K562 (cell line): ENCODE measurements around the gene PALS1. TPM values are rescaled to one million over a fixed set of nuclear protein-coding genes. Genes with fewer than 3 reads are reported as not detected.
A peak's percentile ranks its signal among the peaks of the same experiment; 100 is the strongest.

Experiments
- ATAC-seq: fragments of 200-7000 bp; cut with Tn5 transposase; 3 replicates; pipeline ENCODE4 v1.9.1; 2020; ENCODE audit warnings: moderate library complexity
- BruUV-seq: library from RNA; stranded (reverse); fragments of 400-500 nt; replicated peaks from 2 replicates; lab custom pipeline; 2021; lab: Mats Ljungman, UMichigan
- CTCF ChIA-PET: fragments of 300-600 bp; formaldehyde crosslinking; extraction: SDS; loops from one replicate; lab custom pipeline; 2021; ENCODE audit warnings: low intra/inter-chr PET ratio; lab: Yijun Ruan, JAX
- POLR2A ChIA-PET: fragments of 300-600, 350-650 bp; sonication (Branson Sonifier 250); formaldehyde crosslinking; extraction: SDS; loops from one replicate; lab custom pipeline; 2021; ENCODE audit warnings: antibody characterized with exemption, inconsistent platforms; lab: Yijun Ruan, JAX
- DNase-seq, 4 experiments: peaks; one replicate each; pipeline versions ENCODE4 v3.0.0 to v3.0.0-alpha.2; 2011 to 2018; ENCODE audit warnings: low spot score in 3 of 4, mixed read lengths in 3 of 4; ENCODE audit errors: extremely low read depth in 1 of 4
- FAIRE-seq: peaks from 2 replicates; lab custom pipeline; 2011; peaks lifted over from hg19 to GRCh38; lab: Jason Lieb, UNC
- H2AFZ ChIP-seq: 2 replicates; pipeline ENCODE4 v1.6.0; 2011; ENCODE audit warnings: low read depth, low read length, control low read depth, inconsistent platforms
- H3K27ac ChIP-seq: fragments of 200-600 bp; 3 replicates; pipeline ENCODE4 v1.8.0; 2011; ENCODE audit warnings: low read depth, mild to moderate bottlenecking, control low read depth, inconsistent platforms, low read length, moderate library complexity, mixed read lengths; ENCODE audit errors: extremely low read depth
- H3K27me3 ChIP-seq, 2 experiments: fragments of 300-600 bp in 1 of 2; 2 replicates in 1 of 2; 3 replicates in 1 of 2; pipeline versions ENCODE4 v1.6.0 to v1.8.0; 2011; ENCODE audit warnings: inconsistent platforms in 2 of 2, low read length in 2 of 2, mild to moderate bottlenecking in 1 of 2, mixed read lengths in 1 of 2, moderate library complexity in 1 of 2; ENCODE audit not compliant: control insufficient read depth in 2 of 2, insufficient read depth in 2 of 2
- H3K36me3 ChIP-seq: fragments of 300-600 bp; 3 replicates; pipeline ENCODE4 v1.8.0; 2011; ENCODE audit warnings: mild to moderate bottlenecking, low read length, inconsistent platforms; ENCODE audit not compliant: control insufficient read depth, insufficient read depth
- H3K4me1 ChIP-seq, 2 experiments: fragments of 200-600 bp in 1 of 2; replicated peaks in 1 of 2; 2 replicates in 1 of 2; 3 replicates in 1 of 2; pipeline versions ENCODE4 v1.5.1 to v1.8.0; 2011; ENCODE audit warnings: inconsistent platforms in 2 of 2, low read length in 2 of 2, mild to moderate bottlenecking in 1 of 2, mixed read lengths in 1 of 2, moderate library complexity in 1 of 2; ENCODE audit not compliant: control insufficient read depth in 2 of 2, insufficient read depth in 2 of 2
- H3K4me2 ChIP-seq: 2 replicates; pipeline ENCODE4 v1.6.1; 2011; ENCODE audit warnings: low read length, control low read depth, inconsistent platforms, mixed read lengths; ENCODE audit not compliant: insufficient read depth
- H3K4me3 ChIP-seq: fragments of 200-600 bp; sonication (generic), shearing (Covaris generic); 2 replicates; pipeline ENCODE4 v1.5.1; 2016; ENCODE audit warnings: control low read depth, inconsistent platforms
- H3K79me2 ChIP-seq: fragments of 200-600 bp; 3 replicates; pipeline ENCODE4 v1.8.0; 2011; ENCODE audit warnings: low read length, inconsistent platforms; ENCODE audit not compliant: control insufficient read depth, insufficient read depth
- H3K9ac ChIP-seq, 2 experiments: 2 replicates each; pipeline versions ENCODE4 v1.6.0 to v1.6.1; 2011; ENCODE audit warnings: low read depth in 2 of 2, low read length in 2 of 2, control low read depth in 1 of 2, inconsistent platforms in 1 of 2, mild to moderate bottlenecking in 1 of 2, mixed read lengths in 1 of 2; ENCODE audit not compliant: insufficient read depth in 1 of 2
- H3K9me1 ChIP-seq: one replicate; pipeline ENCODE4 v1.6.0; 2011; ENCODE audit warnings: inconsistent platforms, mild to moderate bottlenecking, low read length, moderate library complexity; ENCODE audit not compliant: control insufficient read depth, insufficient read depth
- H3K9me3 ChIP-seq: replicated peaks from 2 replicates; pipeline ENCODE4 v1.5.1; 2011; ENCODE audit warnings: low read depth, low read length, inconsistent platforms; ENCODE audit not compliant: control insufficient read depth, insufficient read depth
- H4K20me1 ChIP-seq: replicated peaks from 2 replicates; pipeline ENCODE4 v1.6.1; 2011; ENCODE audit warnings: low read length, inconsistent platforms, mixed read lengths; ENCODE audit not compliant: control insufficient read depth, insufficient read depth
- COPS2 ChIP-seq: fragments of 450-650 bp; conservative IDR thresholded peaks from 2 replicates; pipeline ENCODE4 v1.6.1; 2016; ENCODE audit warnings: mild to moderate bottlenecking, moderate library complexity
- GABPA ChIP-seq: fragments of 200-800 bp; sonication (Bioruptor generic); conservative IDR thresholded peaks from 2 replicates; pipeline ENCODE4 v1.6.1; 2016; ENCODE audit warnings: low read depth, missing genetic modification characterization, missing compliant biosample characterization
- GABPB1 ChIP-seq: sonication (generic); formaldehyde crosslinking; IDR thresholded peaks from 2 replicates; pipeline ENCODE4 v1.8.0; 2022; ENCODE audit warnings: mild to moderate bottlenecking, missing genetic modification reagents
- HMGN3 ChIP-seq: IDR thresholded peaks from 2 replicates; pipeline ENCODE4 v1.6.1; 2011; ENCODE audit warnings: borderline replicate concordance, low read depth, mild to moderate bottlenecking, mixed read lengths, low read length; ENCODE audit not compliant: insufficient read length; ENCODE audit errors: extremely low read depth
- KHSRP ChIP-seq: fragments of 450-650 bp; IDR thresholded peaks from 2 replicates; pipeline ENCODE4 v1.6.1; 2017
- MBD2 ChIP-seq: sonication (generic); IDR thresholded peaks from 2 replicates; pipeline ENCODE4 v1.6.1; 2016; ENCODE audit warnings: low read depth, borderline replicate concordance
- POLR2AphosphoS2 ChIP-seq: IDR thresholded peaks from 2 replicates; pipeline ENCODE4 v1.6.1; 2012; ENCODE audit warnings: low read length, improper control_type of control experiment
- TEAD4 ChIP-seq, 2 experiments: sonication (generic) in 1 of 2; formaldehyde crosslinking in 1 of 2; IDR thresholded peaks; 2 replicates each; pipeline versions ENCODE4 v1.6.1 to v1.8.0; 2012 to 2022; ENCODE audit warnings: borderline replicate concordance in 1 of 2, inconsistent platforms in 1 of 2, low read length in 1 of 2, mild to moderate bottlenecking in 1 of 2, missing genetic modification reagents in 1 of 2
- ZNF133 ChIP-seq: fragments of 250-450 bp; sonication (Bioruptor Pico); IDR thresholded peaks from 2 replicates; pipeline ENCODE4 v1.4.0; 2020; ENCODE audit warnings: mild to moderate bottlenecking
- ZNF212 ChIP-seq: fragments of 450-650 bp; formaldehyde crosslinking; IDR thresholded peaks from 2 replicates; pipeline ENCODE4 v1.4.0; 2020; ENCODE audit warnings: mild to moderate bottlenecking
- ZNF707 ChIP-seq: fragments of 250-450 bp; sonication (Bioruptor Pico); conservative IDR thresholded peaks from 2 replicates; pipeline ENCODE4 v1.8.0; 2022; ENCODE audit warnings: inconsistent platforms, mild to moderate bottlenecking, moderate library complexity
- WGBS: fragments of 100-300 bp; shearing (Covaris generic); methylation state at CpG from one replicate; pipeline ENCODE4 v1.1.6; 2016; ENCODE audit warnings: low coverage, mixed read lengths; ENCODE audit not compliant: insufficient coverage; ENCODE audit errors: missing lambda C conversion rate; 5-methylcytosine and 5-hydroxymethylcytosine counted together
- in situ Hi-C: fragments of 300-500 bp; cut with MboI; formaldehyde crosslinking; loops from 4 replicates; pipeline ENCODE4 v1.15.0; 2018; ENCODE audit warnings: inconsistent platforms, mixed read lengths
- intact Hi-C: fragments of 100-400 bp; cut with micrococcal nuclease; formaldehyde crosslinking; loops from 2 replicates; pipeline ENCODE4 v1.14.2; 2022
- polyA plus RNA-seq, 8 experiments: library from polyadenylated mRNA; depleted of rRNA in 4 of 8; stranded (reverse) in 5 of 8; unstranded in 3 of 8; fragments of >200 nt; fragmentation: Nextera tagmentation in 2 of 8; fragmentation: Illumina TruSeq in 1 of 8; extraction: Ambion mirVana in 2 of 8; extraction: Trizol in 1 of 8; gene quantifications; 2 replicates each; pipeline versions ENCODE4 v1.2.1 to v1.2.3, GENCODE V29; 2011 to 2014; ENCODE audit warnings: inconsistent platforms in 1 of 8, missing spikeins in 1 of 8
- total RNA-seq, 7 experiments: library from RNA; depleted of rRNA in 6 of 7; stranded (reverse); fragments of >200 nt in 6 of 7; fragmentation: Illumina TruSeq in 2 of 7; extraction: Trizol in 2 of 7; gene quantifications; 2 replicates each; pipeline versions ENCODE4 v1.2.1 to v1.2.3, GENCODE V29; 2011 to 2021; ENCODE audit warnings: low replicate concordance in 1 of 7
- TF ChIP-seq, protein P1 (sequence below): fragments of 450-650 bp; IDR thresholded peaks from 2 replicates; pipeline ENCODE4 v1.6.1; 2016
- TF ChIP-seq, protein P2 (sequence below): fragments of 250-450 bp; sonication (Bioruptor Pico); IDR thresholded peaks from 2 replicates; pipeline ENCODE4 v1.4.0; 2020; ENCODE audit warnings: mild to moderate bottlenecking, moderate library complexity

Gene PALS1
- total and polyA plus RNA-seq, 9 of the 15 experiments (the other 6 are each of a cell fraction or from before 2014, with no cell fraction given) = 4.1 to 9.9 (median 7.2) TPM

DNA sequence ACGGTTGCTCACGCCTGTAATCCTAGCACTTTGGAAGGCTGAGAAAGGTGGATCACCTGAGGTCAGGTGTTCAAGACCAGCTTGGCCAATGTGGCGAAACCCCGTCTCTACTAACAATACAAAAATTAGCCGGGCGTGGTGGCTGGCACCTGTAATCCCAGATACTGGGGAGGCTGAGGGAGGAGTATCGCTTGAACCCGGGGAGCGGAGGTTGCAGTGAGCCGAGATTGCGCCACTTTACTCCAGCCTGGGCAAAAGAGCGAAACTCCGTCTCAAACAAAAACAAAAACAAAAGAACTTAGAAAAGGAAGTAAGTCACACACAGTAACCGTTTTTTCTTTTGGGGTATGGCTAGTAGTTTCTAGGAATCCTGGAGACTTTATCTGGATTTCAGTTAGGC is 1.7 kb upstream of the PALS1 start:
- no TSS peak for BruUV-seq
- no peaks in the 10 kb centered on the region for H4K20me1 ChIP-seq
- intact Hi-C loops (no loop called here), in situ Hi-C loops (no loop called here)
- WGBS = 72% methylated on average over 13 of the region's 14 CpGs
- no peaks in the 10 kb centered on the region for H3K9me3 ChIP-seq
- H3K36me3 ChIP-seq = no peaks in the 10 kb centered on the region
- H3K9me1 ChIP-seq = no peaks in the 10 kb centered on the region
- H3K9ac ChIP-seq = no peak overlapping the region
- ATAC-seq (no peak), DNase-seq (no peak), FAIRE-seq (no peak)
- H3K4me1 ChIP-seq = peaks cover 3 to 6% of the 10 kb centered on the region in 2 experiments; a peak in 2 of 5 replicates
- ChIA-PET POLR2A (interaction anchor here (1.1 kb wide), 1 partner anchor 9 kb away, joined by 4 read pairs; no protein-coding TSS in a partner anchor), CTCF (no interaction called here)
- H3K79me2 ChIP-seq = peaks cover 26% of the 10 kb centered on the region
- H3K4me3 ChIP-seq = no peak overlapping the region
- H3K27ac ChIP-seq = no peak overlapping the region
- peak overlapping the region; percentile 88; the same call in 1 of the 2 replicates for H2AFZ ChIP-seq
- TF ChIP-seq ZNF212 = no peak
- TF ChIP-seq POLR2AphosphoS2 = no peak
- no peak for TF ChIP-seq GABPA
- TF ChIP-seq COPS2 = no peak
- no peak for TF ChIP-seq HMGN3
- TF ChIP-seq, protein P1, sequence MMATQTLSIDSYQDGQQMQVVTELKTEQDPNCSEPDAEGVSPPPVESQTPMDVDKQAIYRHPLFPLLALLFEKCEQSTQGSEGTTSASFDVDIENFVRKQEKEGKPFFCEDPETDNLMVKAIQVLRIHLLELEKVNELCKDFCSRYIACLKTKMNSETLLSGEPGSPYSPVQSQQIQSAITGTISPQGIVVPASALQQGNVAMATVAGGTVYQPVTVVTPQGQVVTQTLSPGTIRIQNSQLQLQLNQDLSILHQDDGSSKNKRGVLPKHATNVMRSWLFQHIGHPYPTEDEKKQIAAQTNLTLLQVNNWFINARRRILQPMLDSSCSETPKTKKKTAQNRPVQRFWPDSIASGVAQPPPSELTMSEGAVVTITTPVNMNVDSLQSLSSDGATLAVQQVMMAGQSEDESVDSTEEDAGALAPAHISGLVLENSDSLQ = no peak
- no peak for TF ChIP-seq KHSRP
- TF ChIP-seq TEAD4 (IDR thresholded peaks at IDR 0.05; ENCODE audit: low read length) = no peak
- no peak for TF ChIP-seq TEAD4 (CRISPR knock-in tag; IDR thresholded peaks at IDR 0.05; ENCODE audit: borderline replicate concordance)
- no peak for TF ChIP-seq ZNF133 (CRISPR knock-in tag)
- TF ChIP-seq GABPB1 (CRISPR knock-in tag) = no peak
- no peak for TF ChIP-seq MBD2
- TF ChIP-seq, protein P2, sequence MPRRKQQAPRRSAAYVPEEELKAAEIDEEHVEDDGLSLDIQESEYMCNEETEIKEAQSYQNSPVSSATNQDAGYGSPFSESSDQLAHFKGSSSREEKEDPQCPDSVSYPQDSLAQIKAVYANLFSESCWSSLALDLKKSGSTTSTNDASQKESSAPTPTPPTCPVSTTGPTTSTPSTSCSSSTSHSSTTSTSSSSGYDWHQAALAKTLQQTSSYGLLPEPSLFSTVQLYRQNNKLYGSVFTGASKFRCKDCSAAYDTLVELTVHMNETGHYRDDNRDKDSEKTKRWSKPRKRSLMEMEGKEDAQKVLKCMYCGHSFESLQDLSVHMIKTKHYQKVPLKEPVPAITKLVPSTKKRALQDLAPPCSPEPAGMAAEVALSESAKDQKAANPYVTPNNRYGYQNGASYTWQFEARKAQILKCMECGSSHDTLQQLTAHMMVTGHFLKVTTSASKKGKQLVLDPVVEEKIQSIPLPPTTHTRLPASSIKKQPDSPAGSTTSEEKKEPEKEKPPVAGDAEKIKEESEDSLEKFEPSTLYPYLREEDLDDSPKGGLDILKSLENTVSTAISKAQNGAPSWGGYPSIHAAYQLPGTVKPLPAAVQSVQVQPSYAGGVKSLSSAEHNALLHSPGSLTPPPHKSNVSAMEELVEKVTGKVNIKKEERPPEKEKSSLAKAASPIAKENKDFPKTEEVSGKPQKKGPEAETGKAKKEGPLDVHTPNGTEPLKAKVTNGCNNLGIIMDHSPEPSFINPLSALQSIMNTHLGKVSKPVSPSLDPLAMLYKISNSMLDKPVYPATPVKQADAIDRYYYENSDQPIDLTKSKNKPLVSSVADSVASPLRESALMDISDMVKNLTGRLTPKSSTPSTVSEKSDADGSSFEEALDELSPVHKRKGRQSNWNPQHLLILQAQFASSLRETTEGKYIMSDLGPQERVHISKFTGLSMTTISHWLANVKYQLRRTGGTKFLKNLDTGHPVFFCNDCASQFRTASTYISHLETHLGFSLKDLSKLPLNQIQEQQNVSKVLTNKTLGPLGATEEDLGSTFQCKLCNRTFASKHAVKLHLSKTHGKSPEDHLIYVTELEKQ (CRISPR knock-in tag) = no peak
- no peak for TF ChIP-seq ZNF707 (CRISPR knock-in tag)
- no peaks in the 10 kb centered on the region for H3K27me3 ChIP-seq
- H3K4me2 ChIP-seq = no peak overlapping the region
